Ishikawa (cell line): ENCODE data around the gene CHST11.

Experiments
- CEBPB ChIP-seq: IDR thresholded peaks from 2 replicates; pipeline ENCODE4 v1.6.1; 2012
- CREB1 ChIP-seq: IDR thresholded peaks from 2 replicates; pipeline ENCODE4 v1.6.1; 2012; ENCODE audit warnings: low read depth
- EGR1 ChIP-seq: IDR thresholded peaks from 2 replicates; pipeline ENCODE4 v1.6.1; 2012
- EP300 ChIP-seq: IDR thresholded peaks from 2 replicates; pipeline ENCODE4 v1.6.1; 2012; ENCODE audit warnings: borderline replicate concordance
- FOXM1 ChIP-seq: IDR thresholded peaks from 2 replicates; pipeline ENCODE4 v1.6.1; 2012; ENCODE audit warnings: low read depth, borderline replicate concordance
- NFIC ChIP-seq: IDR thresholded peaks from 2 replicates; pipeline ENCODE4 v1.6.1; 2012
- RAD21 ChIP-seq: IDR thresholded peaks from 2 replicates; pipeline ENCODE4 v1.6.1; 2012; ENCODE audit warnings: low read depth
- TAF1 ChIP-seq: IDR thresholded peaks from 2 replicates; pipeline ENCODE4 v1.6.1; 2012; ENCODE audit warnings: low read depth, mild to moderate bottlenecking
- TCF12 ChIP-seq: IDR thresholded peaks from 2 replicates; pipeline ENCODE4 v1.6.1; 2012; ENCODE audit warnings: low read depth
- TEAD4 ChIP-seq: IDR thresholded peaks from 2 replicates; pipeline ENCODE4 v1.6.1; 2012
- YY1 ChIP-seq: IDR thresholded peaks from 2 replicates; pipeline ENCODE4 v1.6.1; 2012; ENCODE audit warnings: low read depth
- ZBTB7A ChIP-seq: IDR thresholded peaks from 2 replicates; pipeline ENCODE4 v1.6.1; 2012; ENCODE audit warnings: low read depth
- TF ChIP-seq, protein P1 (sequence below): IDR thresholded peaks from 2 replicates; pipeline ENCODE4 v1.6.1; 2012; ENCODE audit warnings: low read depth, mild to moderate bottlenecking
- TF ChIP-seq, protein P2 (sequence below): IDR thresholded peaks from 2 replicates; pipeline ENCODE4 v1.6.1; 2012
- TF ChIP-seq, protein P3 (sequence below): IDR thresholded peaks from 2 replicates; pipeline ENCODE4 v1.6.1; 2012

The CHST11 gene

DNA sequence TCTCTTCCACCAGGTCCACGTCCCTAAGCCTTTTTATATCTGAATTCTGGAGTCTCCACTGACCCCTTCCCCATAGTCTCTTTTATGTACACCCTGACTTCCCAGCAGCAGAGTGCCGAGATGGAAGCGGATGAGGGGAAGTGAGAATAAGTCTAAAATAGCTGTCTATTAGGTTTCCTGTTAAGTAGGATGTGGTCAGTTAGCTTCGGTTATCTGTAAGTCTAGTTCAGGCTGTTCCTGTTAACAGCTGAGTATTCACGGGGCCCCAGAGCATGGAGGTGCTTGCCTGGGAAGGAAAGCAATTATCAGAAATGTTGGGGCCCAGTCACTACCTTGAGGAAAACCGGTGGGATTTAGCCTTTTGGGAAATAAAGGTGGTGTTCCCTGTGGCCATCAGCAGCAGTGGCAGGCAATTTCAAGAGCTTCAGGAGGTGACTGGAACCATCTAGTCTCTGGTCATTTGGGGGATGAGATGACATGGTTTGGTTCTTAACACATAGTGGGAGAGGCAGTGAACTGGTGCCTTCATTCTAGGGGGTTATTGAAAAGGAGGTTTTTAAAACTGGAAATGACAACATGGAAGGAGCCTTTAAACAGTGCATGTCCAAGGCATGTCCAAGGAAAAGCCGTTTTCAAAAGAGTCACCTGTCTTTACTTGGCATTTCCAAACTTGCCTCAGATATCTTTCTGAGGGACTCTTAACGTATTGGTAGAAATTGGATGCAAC lies 21.8 kb downstream of the CHST11 start:
- TF ChIP-seq ZBTB7A (no peak), TEAD4 (no peak), RAD21 (no peak), TAF1 (no peak), EP300 (no peak), EGR1 (no peak), CREB1 (no peak), NFIC (no peak), CEBPB (no peak), FOXM1 (no peak)
- TF ChIP-seq, protein P1, sequence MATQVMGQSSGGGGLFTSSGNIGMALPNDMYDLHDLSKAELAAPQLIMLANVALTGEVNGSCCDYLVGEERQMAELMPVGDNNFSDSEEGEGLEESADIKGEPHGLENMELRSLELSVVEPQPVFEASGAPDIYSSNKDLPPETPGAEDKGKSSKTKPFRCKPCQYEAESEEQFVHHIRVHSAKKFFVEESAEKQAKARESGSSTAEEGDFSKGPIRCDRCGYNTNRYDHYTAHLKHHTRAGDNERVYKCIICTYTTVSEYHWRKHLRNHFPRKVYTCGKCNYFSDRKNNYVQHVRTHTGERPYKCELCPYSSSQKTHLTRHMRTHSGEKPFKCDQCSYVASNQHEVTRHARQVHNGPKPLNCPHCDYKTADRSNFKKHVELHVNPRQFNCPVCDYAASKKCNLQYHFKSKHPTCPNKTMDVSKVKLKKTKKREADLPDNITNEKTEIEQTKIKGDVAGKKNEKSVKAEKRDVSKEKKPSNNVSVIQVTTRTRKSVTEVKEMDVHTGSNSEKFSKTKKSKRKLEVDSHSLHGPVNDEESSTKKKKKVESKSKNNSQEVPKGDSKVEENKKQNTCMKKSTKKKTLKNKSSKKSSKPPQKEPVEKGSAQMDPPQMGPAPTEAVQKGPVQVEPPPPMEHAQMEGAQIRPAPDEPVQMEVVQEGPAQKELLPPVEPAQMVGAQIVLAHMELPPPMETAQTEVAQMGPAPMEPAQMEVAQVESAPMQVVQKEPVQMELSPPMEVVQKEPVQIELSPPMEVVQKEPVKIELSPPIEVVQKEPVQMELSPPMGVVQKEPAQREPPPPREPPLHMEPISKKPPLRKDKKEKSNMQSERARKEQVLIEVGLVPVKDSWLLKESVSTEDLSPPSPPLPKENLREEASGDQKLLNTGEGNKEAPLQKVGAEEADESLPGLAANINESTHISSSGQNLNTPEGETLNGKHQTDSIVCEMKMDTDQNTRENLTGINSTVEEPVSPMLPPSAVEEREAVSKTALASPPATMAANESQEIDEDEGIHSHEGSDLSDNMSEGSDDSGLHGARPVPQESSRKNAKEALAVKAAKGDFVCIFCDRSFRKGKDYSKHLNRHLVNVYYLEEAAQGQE, result no peak
- TF ChIP-seq, protein P2, sequence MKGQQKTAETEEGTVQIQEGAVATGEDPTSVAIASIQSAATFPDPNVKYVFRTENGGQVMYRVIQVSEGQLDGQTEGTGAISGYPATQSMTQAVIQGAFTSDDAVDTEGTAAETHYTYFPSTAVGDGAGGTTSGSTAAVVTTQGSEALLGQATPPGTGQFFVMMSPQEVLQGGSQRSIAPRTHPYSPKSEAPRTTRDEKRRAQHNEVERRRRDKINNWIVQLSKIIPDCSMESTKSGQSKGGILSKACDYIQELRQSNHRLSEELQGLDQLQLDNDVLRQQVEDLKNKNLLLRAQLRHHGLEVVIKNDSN, result no peak
- TF ChIP-seq, protein P3, sequence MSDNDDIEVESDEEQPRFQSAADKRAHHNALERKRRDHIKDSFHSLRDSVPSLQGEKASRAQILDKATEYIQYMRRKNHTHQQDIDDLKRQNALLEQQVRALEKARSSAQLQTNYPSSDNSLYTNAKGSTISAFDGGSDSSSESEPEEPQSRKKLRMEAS, result no peak

DNA sequence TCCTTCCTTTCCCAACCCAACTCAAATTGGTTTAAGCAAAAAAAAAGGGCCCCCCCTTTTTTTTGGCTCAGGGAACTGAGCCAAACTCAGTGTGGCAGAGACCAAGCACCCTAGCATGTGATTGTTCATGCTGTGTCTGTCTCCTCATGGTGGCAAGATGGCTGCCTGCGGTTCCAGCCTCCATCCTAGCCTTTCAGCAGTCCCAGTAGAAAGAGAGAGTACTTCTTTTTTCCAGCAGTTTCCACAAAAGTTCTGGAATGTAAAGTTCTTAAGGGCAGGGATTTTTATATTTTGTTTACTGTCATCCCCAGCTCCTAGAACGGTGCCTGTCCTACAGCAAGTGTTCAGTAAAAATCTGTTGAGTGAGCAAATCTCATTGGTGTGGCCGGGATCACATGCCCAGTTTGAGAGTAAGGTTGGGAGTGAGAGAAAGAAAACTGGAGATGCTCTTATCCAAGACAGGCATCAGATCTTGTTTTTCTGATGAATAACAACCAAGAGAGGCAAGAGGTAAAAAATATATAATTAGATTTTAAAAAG lies 22.4 kb downstream of the CHST11 start:
- no peak for TF ChIP-seq ZBTB7A
- TF ChIP-seq, protein P3, result no peak
- no peak for TF ChIP-seq FOXM1
- no peak for TF ChIP-seq TCF12
- TF ChIP-seq RAD21, result no peak
- TF ChIP-seq EP300, result no peak
- TF ChIP-seq YY1, result no peak
- TF ChIP-seq, protein P2, result no peak
- TF ChIP-seq TEAD4, result no peak
- no peak for TF ChIP-seq CREB1
- TF ChIP-seq, protein P1, result no peak
- TF ChIP-seq EGR1, result no peak
- TF ChIP-seq NFIC, result no peak

DNA sequence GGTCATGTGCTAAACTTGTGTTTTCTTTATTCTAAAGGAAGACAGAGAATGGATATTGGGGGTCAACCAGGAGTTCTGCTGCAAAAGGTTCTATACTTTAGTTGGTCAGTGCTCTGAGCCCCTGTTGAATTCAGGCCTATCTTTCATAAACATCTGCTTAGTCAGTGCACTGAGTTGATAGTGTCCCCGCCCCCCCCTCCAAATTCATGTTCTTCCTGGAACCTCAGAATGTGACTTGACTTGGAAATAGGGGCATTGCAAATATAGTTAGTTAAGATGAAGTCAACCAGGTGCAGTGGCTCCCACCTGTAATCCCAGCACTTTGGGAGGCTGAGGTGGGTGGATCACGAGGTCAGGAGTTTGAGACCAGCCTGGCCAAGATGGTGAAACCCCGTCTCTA lies 23.3 kb downstream of the CHST11 start:
- TF ChIP-seq YY1, result no peak
- no peak for TF ChIP-seq EGR1
- TF ChIP-seq, protein P2, result no peak
- TF ChIP-seq FOXM1, result no peak
- TF ChIP-seq, protein P3, result no peak
- no peak for TF ChIP-seq CREB1
- TF ChIP-seq EP300, result no peak
- TF ChIP-seq ZBTB7A, result no peak
- TF ChIP-seq NFIC, result no peak
- no peak for TF ChIP-seq TAF1
- TF ChIP-seq, protein P1, result no peak
- no peak for TF ChIP-seq RAD21
- TF ChIP-seq TEAD4, result no peak
- no peak for TF ChIP-seq CEBPB
- no peak for TF ChIP-seq TCF12
